Activated CD4-positive, alpha-beta T cell treated with anti-CD3 and anti-CD28 coated beads for 36 hours (primary cell): ENCODE data around the gene SLC49A3. TPM values are rescaled to one million over a fixed set of nuclear protein-coding genes. Genes with fewer than 3 reads are reported as not detected.
A peak's percentile ranks its signal among the peaks of the same experiment; 100 is the strongest.

Source experiments
- ATAC-seq: fragments of 200-7000 bp; cut with Tn5 transposase; one replicate; pipeline ENCODE4 v1.10.0; 2021; ENCODE audit warnings: mild to moderate bottlenecking, moderate library complexity
- CTCF ChIA-PET: fragments of 350-600 bp; sonication (Branson Sonifier 250); formaldehyde crosslinking; loops from one replicate; lab custom pipeline; 2021; ENCODE audit warnings: antibody characterized with exemption; lab: Charles Lee
- POLR2A ChIA-PET: fragments of 350-600 bp; sonication (Branson Sonifier 250); formaldehyde crosslinking; loops from one replicate; lab custom pipeline; 2021; ENCODE audit warnings: antibody characterized with exemption, inconsistent platforms; lab: Charles Lee
- DNase-seq: peaks from one replicate; pipeline ENCODE4 v3.0.0-alpha.2; 2020
- H3K27ac Mint-ChIP-seq: one replicate; pipeline ENCODE4 v1.8.0; 2021; ENCODE audit warnings: mixed read lengths
- H3K27me3 Mint-ChIP-seq: one replicate; pipeline ENCODE4 v1.8.0; 2021; ENCODE audit warnings: mixed read lengths
- H3K36me3 Mint-ChIP-seq: one replicate; pipeline ENCODE4 v1.8.0; 2021; ENCODE audit warnings: low read depth, mixed read lengths
- H3K4me1 Mint-ChIP-seq: one replicate; pipeline ENCODE4 v1.8.0; 2021; ENCODE audit warnings: mixed read lengths
- H3K4me3 Mint-ChIP-seq: one replicate; pipeline ENCODE4 v1.8.0; 2021; ENCODE audit warnings: mild to moderate bottlenecking, moderate library complexity, mixed read lengths
- H3K9me3 Mint-ChIP-seq: one replicate; pipeline ENCODE4 v1.8.0; 2021; ENCODE audit warnings: low read depth, mixed read lengths
- intact Hi-C, 2 experiments: fragments of 100-400 bp; cut with DNase I in 1 of 2; cut with micrococcal nuclease in 1 of 2; formaldehyde crosslinking; loops; one replicate each; pipeline versions ENCODE4 v1.14.2 to v1.15.1; 2022 to 2024; cut with DNase I, micrococcal nuclease
- total RNA-seq, 2 experiments: library from RNA; stranded (reverse); gene quantifications; one replicate each; pipeline ENCODE4 v1.2.3, GENCODE V29; 2021

SLC49A3 gene
- total RNA-seq, 2 experiments from 2014 or later = 0.09 to 0.39 TPM

DNA sequence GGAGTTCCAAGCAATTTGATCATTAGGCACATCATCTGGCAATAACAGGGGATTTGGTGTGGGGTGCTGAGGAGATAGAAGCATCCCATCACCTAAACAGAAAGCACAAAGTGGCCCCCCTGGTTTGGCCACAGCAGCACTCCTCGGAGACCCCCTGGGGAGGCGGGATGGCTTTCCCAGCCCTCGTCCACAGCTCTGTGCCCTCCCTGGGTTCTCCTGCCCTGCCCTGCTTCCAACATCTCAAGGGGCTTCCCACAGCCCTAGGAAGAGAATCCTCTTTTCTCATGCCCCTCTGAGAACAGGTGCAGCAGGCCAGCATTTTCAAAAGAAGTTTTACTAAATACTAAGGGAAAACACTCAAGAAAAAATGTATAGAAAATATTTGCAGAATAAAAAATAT lies 27.7 kb downstream of the SLC49A3 start:
- H3K36me3 Mint-ChIP-seq = peaks cover 8% of the 10 kb centered on the region
- no peak for DNase-seq
- H3K27ac Mint-ChIP-seq = no peak overlapping the region
- H3K9me3 Mint-ChIP-seq = no peaks in the 10 kb centered on the region
- ChIA-PET CTCF (no interaction called here), POLR2A (no interaction called here)
- intact Hi-C loops = no loop called here
- H3K4me1 Mint-ChIP-seq = peaks cover 14% of the 10 kb centered on the region
- ATAC-seq = no peak
- H3K4me3 Mint-ChIP-seq = no peak overlapping the region
- no peaks in the 10 kb centered on the region for H3K27me3 Mint-ChIP-seq

DNA sequence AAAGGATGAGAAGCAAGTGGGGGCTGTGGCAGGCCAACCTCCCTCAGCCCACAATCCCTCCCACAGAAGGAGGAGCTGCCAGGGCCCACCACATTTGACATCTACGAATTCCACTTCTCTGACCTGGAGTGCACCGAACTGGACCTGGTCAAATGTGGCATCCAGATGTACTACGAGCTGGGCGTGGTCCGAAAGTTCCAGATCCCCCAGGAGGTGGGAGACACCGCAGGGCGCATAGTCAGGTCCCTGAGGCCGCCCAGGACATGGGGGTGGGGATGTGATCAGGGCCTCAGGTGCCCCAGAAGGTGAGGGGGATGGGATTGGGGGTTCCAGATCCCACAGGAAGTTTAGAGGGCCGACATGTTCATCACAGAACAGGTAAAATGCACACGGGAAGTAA lies 28.6 kb downstream of the SLC49A3 start:
- Mint-ChIP-seq H3K4me3 (no peak overlapping the region), H3K27ac (no peak overlapping the region), H3K36me3 (peaks cover 8% of the 10 kb centered on the region), H3K27me3 (no peaks in the 10 kb centered on the region), H3K4me1 (peaks cover 11% of the 10 kb centered on the region), H3K9me3 (no peaks in the 10 kb centered on the region)
- DNase-seq (no peak), ATAC-seq (no peak)
- POLR2A ChIA-PET = no interaction called here
- intact Hi-C loops = no loop called here
- CTCF ChIA-PET = no interaction called here

DNA sequence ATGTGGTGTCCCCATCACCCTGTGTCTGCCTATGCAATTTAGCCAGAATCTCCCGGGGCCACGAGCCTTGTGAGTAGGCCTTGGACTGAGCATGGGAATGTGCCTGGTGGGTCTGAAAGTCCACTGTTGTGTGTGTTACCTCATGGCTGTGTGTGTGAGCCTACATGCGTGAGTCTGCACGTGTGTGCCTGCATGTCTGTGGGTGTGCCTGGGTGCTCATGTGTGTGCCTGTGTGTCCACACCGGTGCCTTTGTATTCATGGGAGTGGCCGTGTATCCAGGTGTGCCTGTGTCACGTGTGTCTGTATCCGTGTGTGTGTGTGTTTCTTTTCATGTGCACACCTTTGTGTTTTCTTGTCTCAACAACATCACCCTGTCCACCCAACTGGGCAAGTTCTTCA lies 29.1 kb downstream of the SLC49A3 start:
- no peak overlapping the region for H3K4me3 Mint-ChIP-seq
- ATAC-seq (no peak), DNase-seq (no peak)
- H3K27ac Mint-ChIP-seq = peak overlapping the region; percentile 2
- H3K27me3 Mint-ChIP-seq = no peaks in the 10 kb centered on the region
- no peaks in the 10 kb centered on the region for H3K9me3 Mint-ChIP-seq
- ChIA-PET POLR2A (no interaction called here), CTCF (no interaction called here)
- peaks cover 8% of the 10 kb centered on the region for H3K36me3 Mint-ChIP-seq
- peaks cover 8% of the 10 kb centered on the region for H3K4me1 Mint-ChIP-seq
- intact Hi-C loops = no loop called here

DNA sequence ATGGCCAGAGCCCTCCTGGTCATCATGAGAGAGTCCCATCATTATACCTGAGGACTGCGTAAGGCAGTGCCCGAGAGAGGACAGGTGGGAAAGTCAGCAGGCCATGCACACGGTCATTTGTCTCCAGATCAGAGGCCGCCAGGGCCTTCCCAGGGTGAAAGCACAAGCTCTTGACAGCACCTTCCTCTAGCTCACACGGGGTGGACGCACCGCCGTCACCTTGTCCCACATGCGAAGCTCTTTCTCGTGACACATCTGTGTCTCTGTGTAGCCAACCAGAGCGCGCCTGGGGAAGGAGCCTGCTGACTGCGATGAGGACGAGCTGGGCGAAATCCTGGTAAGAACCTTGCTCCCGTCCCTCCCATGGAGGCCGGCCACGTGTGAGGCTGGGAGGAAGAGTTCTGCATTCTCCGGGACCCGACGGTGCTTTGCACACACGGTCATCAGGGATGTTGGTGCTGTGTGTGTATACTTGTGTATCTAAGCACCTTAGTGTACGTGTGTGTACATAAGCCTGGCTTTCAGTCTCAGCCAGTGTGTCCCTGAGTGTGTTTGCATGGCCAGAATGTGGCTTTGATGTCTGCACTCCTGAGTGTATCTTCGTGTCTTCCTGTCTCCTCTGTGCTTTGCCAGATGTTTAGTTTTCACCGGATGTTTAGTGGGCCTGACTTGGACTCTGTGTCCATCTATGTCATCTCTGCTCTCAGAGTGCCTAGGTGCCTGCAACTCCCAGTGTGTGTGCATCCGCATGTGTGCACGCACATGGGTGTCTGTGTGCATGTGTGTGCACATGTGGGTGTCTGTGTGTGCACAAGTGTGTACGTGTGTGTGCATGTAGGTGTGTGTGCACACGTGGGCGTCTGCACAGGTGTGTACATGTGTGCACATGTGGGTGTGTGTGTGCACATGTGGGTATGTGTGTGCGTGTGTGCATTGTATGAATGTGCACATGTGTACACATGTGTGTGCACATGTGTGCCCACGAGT lies 30.0 kb downstream of the SLC49A3 start:
- intact Hi-C loops = no loop called here
- H3K27ac Mint-ChIP-seq = no peak overlapping the region

DNA sequence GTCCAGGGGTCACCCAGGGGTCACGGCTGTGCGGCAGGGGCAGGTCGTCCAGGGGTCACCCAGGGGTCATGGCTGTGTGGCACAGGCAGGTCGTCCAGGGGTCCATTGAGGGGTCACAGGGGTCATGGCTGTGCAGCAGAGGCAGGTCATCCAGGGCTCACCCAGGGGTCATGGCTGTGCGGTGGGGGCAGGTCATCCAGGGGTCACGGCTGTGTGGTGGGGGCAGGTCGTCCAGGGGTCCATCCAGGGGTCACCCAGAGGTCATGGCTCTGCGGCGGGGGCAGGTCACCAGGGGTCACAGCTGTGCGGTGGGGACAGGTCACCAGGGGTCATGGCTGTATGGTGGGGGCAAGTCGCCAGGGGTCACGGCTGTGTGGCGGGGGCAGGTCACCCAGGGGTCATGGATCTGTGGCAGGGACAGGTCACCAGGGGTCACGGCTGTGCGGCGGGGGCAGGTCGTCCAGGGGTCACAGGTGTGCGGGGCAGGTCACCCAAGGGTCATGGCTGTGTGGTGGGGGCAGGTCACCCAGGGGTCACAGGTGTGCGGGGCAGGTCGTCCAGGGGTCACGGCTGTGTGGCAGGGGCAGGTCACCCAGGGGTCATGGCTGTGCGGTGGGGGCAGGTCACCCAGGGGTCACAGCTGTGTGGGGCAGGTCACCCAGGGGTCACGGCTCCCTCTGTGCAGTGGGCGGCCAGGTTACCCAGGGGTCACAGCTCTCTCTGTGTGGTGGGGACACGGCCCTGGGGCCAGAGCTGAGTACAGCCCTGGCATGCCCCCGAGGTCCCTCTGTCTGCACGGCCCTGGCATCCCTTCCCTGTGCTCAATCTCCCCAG lies 30.9 kb downstream of the SLC49A3 start:
- intact Hi-C loops = no loop called here
- CTCF ChIA-PET = no interaction called here
- Mint-ChIP-seq H3K4me1 (peaks cover under 1% of the 10 kb centered on the region), H3K4me3 (no peak overlapping the region), H3K36me3 (peaks cover 5% of the 10 kb centered on the region), H3K27ac (no peak overlapping the region), H3K9me3 (no peaks in the 10 kb centered on the region), H3K27me3 (no peaks in the 10 kb centered on the region)
- POLR2A ChIA-PET = no interaction called here
- DNase-seq = no peak
- ATAC-seq = no peak

More for the DNA sequence above, 30.0 kb downstream of the SLC49A3 start:
- DNase-seq = no peak
- no peak for ATAC-seq
- no peaks in the 10 kb centered on the region for H3K9me3 Mint-ChIP-seq
- no peaks in the 10 kb centered on the region for H3K27me3 Mint-ChIP-seq
- no peak overlapping the region for H3K4me3 Mint-ChIP-seq
- peaks cover 6% of the 10 kb centered on the region for H3K36me3 Mint-ChIP-seq
- CTCF ChIA-PET = no interaction called here
- H3K4me1 Mint-ChIP-seq = peaks cover 3% of the 10 kb centered on the region
- POLR2A ChIA-PET = no interaction called here

DNA sequence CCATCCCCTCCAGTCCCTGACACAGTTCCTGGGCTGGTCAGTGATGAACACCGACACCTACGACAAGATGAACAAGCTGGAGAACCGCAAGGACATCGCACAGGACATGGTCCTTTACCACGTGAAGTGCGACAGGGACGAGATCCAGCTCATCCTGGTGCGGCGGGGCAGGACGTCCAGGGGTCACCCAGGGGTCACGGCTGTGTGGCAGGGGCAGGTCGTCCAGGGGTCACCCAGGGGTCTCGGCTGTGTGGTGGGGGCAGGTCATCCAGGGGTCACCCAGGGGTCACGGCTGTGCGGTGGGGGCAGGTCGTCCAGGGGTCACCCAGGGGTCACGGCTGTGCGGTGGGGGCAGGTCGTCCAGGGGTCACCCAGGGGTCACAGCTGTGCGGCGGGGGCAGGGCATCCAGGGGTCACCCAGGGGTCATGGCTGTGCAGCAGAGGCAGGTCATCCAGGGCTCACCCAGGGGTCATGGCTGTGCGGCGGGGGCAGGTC lies 31.6 kb downstream of the SLC49A3 start:
- Mint-ChIP-seq H3K4me1 (no peaks in the 10 kb centered on the region), H3K36me3 (peaks cover 5% of the 10 kb centered on the region), H3K27ac (no peak overlapping the region), H3K27me3 (no peaks in the 10 kb centered on the region), H3K9me3 (no peaks in the 10 kb centered on the region), H3K4me3 (no peak overlapping the region)
- no peak for ATAC-seq
- intact Hi-C loops = no loop called here
- ChIA-PET POLR2A (no interaction called here), CTCF (no interaction called here)
- DNase-seq = no peak

DNA sequence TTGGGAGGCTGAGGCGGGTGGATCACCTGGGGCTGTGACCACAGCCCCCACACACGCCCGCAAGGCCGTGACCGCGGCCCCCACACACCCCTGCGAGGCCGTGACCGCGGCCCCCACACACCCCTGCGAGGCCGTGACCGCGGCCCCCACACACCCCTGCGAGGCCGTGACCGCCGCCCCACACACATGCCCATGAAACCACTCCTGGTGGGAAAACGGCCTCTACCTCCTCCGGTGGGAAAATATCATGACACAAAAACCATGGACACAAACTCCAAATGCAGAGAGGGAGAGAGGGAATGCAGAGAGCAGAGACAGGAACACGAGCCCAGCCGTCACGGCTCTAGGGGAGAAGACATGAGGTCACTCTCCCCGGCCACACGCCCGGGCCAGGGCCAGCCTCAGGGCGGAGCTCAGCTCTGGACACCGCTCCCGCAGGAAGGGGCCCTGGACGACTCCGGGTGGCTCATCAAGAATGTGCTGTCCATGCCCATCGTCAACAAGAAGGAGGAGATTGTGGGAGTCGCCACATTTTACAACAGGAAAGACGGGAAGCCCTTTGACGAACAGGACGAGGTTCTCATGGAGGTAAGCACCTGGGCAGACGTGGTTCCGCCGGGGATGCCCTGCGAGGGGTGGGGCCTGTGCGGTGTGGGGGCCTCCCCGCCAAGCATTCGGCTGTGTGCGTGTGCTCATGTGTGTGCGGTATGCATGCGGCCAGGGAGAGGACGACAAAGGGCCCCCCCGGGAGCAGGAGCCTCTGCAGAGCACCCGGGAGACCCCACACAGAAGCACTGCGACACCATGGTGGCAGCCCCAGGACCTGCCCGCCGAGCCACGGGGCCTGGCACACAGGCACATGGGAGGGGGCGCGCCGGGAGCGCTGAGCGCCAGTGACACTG lies 32.3 kb downstream of the SLC49A3 start:
- Mint-ChIP-seq H3K27me3 (no peaks in the 10 kb centered on the region), H3K9me3 (no peaks in the 10 kb centered on the region), H3K27ac (no peak overlapping the region), H3K4me3 (no peak overlapping the region), H3K36me3 (peaks cover 5% of the 10 kb centered on the region), H3K4me1 (no peaks in the 10 kb centered on the region)
- POLR2A ChIA-PET = no interaction called here
- intact Hi-C loops = no loop called here
- ATAC-seq = no peak
- DNase-seq = no peak
- CTCF ChIA-PET = no interaction called here

DNA sequence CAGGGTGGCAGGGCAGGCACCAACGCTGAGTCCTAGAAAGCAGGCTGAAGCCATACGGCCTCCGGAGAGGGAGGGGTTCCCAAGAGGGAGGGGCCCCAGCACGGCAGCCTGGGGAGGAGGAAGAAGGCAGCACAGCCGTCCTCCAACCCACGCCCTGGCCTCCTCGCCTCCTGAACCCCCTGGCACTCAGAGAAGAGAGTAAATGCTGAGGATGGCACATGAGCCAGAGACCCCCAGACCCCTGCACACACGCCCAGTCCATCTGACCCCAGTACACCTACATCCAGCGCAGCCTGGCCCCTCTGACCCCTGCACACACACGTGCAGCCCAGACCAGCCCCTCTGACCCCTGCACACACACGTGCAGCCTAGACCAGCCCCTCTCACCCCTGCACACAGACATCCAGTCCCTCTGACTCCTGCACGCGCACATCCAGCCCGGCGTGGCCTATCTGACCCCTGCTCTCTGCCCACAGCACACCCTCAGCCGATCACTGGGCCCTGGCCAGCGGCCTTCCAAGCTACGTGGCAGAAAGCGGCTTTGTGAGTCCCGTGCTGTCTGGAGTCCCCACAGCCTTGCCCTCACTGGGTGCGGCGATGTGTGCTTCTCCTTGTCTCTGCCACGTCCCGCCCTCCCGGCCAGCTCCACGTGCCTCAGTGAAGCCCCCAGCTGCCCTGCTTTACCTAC lies 33.3 kb downstream of the SLC49A3 start:
- H3K4me3 Mint-ChIP-seq = no peak overlapping the region
- H3K4me1 Mint-ChIP-seq = no peaks in the 10 kb centered on the region
- ChIA-PET POLR2A (no interaction called here), CTCF (no interaction called here)
- no peak for DNase-seq
- H3K27ac Mint-ChIP-seq = no peak overlapping the region
- peaks cover 5% of the 10 kb centered on the region for H3K36me3 Mint-ChIP-seq
- H3K27me3 Mint-ChIP-seq = peaks cover 2% of the 10 kb centered on the region
- H3K9me3 Mint-ChIP-seq = no peaks in the 10 kb centered on the region
- intact Hi-C loops = no loop called here
- ATAC-seq = no peak

DNA sequence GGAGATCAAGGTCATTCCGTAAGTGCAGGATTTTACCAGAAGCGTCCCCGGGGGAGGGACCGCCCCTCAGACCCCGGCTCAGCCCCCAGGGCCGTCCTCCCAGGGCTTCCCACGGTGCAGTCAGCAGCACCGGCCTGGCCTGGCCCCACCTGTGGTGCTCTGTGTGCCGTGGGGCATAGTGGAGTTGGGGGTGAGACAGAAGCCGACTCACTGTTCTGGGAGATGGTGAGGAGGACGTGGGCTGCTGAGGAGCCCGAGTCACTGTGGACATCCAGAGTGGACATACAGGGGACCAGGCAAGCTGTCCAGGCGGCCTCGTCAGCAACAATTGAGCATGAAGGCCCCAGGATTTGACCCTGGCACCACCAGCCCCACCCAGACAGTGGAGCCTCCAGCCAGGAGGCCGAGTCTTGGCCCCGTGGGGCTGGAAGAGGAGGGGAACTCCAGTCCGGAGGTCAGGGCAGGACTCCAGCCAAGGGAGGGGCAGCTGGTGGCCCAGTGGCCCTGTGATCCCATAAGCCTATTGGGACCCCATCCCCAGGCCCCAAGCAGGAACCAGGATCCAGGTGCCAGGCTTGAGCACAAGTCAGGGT lies 34.0 kb downstream of the SLC49A3 start:
- DNase-seq (no peak), ATAC-seq (no peak)
- Mint-ChIP-seq H3K4me3 (no peak overlapping the region), H3K27ac (no peak overlapping the region), H3K36me3 (peaks cover 2% of the 10 kb centered on the region), H3K9me3 (no peaks in the 10 kb centered on the region), H3K27me3 (peaks cover 3% of the 10 kb centered on the region), H3K4me1 (no peaks in the 10 kb centered on the region)
- POLR2A ChIA-PET = no interaction called here
- CTCF ChIA-PET = interaction anchor here (0.7 kb wide), 1 partner anchor 121 kb away, joined by 3 read pairs; no protein-coding TSS in a partner anchor
- intact Hi-C loops = no loop called here

DNA sequence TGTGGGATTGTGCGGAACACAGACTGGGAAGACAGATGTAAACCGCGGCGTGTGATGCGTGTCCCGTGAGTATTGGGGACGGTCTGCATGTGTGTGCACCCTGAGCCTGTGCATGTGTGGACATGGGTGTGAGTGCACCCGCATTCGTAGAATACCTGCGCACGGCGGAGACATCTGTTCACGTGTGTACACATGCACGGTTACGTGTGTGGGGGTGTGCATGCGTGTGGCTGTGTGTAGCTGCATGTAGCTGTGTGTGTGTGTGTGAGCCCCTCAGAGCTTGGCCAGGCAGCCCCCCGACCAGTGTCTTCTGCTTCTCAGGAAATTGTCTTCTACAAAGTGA lies 34.5 kb downstream of the SLC49A3 start:
- no peak for ATAC-seq
- POLR2A ChIA-PET = interaction anchor here (0.7 kb wide), 1 partner anchor 173 kb away, joined by 3 read pairs; no protein-coding TSS in a partner anchor
- H3K27me3 Mint-ChIP-seq = peaks cover 3% of the 10 kb centered on the region
- H3K27ac Mint-ChIP-seq = no peak overlapping the region
- no peaks in the 10 kb centered on the region for H3K9me3 Mint-ChIP-seq
- H3K4me1 Mint-ChIP-seq = no peaks in the 10 kb centered on the region
- no peaks in the 10 kb centered on the region for H3K36me3 Mint-ChIP-seq
- H3K4me3 Mint-ChIP-seq = no peak overlapping the region
- CTCF ChIA-PET = interaction anchor here (0.7 kb wide), 1 partner anchor 120 kb away, joined by 3 read pairs; no protein-coding TSS in a partner anchor
- intact Hi-C loops = no loop called here
- no peak for DNase-seq
